Endothelial cell of umbilical vein (primary cell): Measurements from ENCODE around the gene KSR1. TPM values are rescaled to one million over a fixed set of nuclear protein-coding genes. Genes with fewer than 3 reads are reported as not detected.

Source experiments
- BruUV-seq: library from RNA; stranded (reverse); fragments of 400-500 nt; replicated peaks from 2 replicates; lab custom pipeline; 2021; lab: Mats Ljungman, UMichigan
- CTCF ChIA-PET: fragments of 300-600, 350-600 bp; sonication (Branson Sonifier 250); formaldehyde crosslinking; loops from one replicate; lab custom pipeline; 2021; ENCODE audit warnings: antibody characterized with exemption, inconsistent platforms; lab: Charles Lee
- POLR2A ChIA-PET: fragments of 300-600, 350-600 bp; sonication (Branson Sonifier 250); formaldehyde crosslinking; loops from one replicate; lab custom pipeline; 2021; ENCODE audit warnings: antibody characterized with exemption, inconsistent platforms; lab: Charles Lee
- DNase-seq: peaks from one replicate; pipeline ENCODE4 v3.0.0-alpha.2; 2011; ENCODE audit warnings: low read depth, low spot score
- FAIRE-seq: peaks from 2 replicates; lab custom pipeline; 2011; peaks lifted over from hg19 to GRCh38; lab: Jason Lieb, UNC
- H2AFZ ChIP-seq: 2 replicates; pipeline ENCODE4 v1.6.0; 2012; ENCODE audit warnings: low read depth, low read length, control low read depth, inconsistent platforms
- H3K27ac ChIP-seq: 2 replicates; pipeline ENCODE4 v1.5.1; 2011; ENCODE audit warnings: low read depth, mild to moderate bottlenecking, control low read depth, low read length, moderate library complexity; ENCODE audit not compliant: insufficient read depth
- H3K27me3 ChIP-seq, 2 experiments: 2 replicates each; pipeline versions ENCODE4 v1.6.0 to v1.6.1; 2011; ENCODE audit warnings: low read length in 2 of 2, mixed read lengths in 1 of 2; ENCODE audit not compliant: control insufficient read depth in 2 of 2, insufficient read depth in 2 of 2
- H3K36me3 ChIP-seq, 2 experiments: 2 replicates in 1 of 2; 3 replicates in 1 of 2; pipeline ENCODE4 v1.5.1; 2011; ENCODE audit warnings: low read length in 2 of 2, mild to moderate bottlenecking in 1 of 2, moderate library complexity in 1 of 2; ENCODE audit not compliant: control insufficient read depth in 2 of 2, insufficient read depth in 2 of 2; ENCODE audit errors: extremely low read depth in 1 of 2
- H3K4me1 ChIP-seq: 3 replicates; pipeline ENCODE4 v1.5.1; 2011; ENCODE audit warnings: mild to moderate bottlenecking, low read length; ENCODE audit not compliant: control insufficient read depth, insufficient read depth; ENCODE audit errors: extremely low read depth
- H3K4me2 ChIP-seq: 2 replicates; pipeline ENCODE4 v1.6.1; 2011; ENCODE audit warnings: low read length, control low read depth, mixed read lengths; ENCODE audit not compliant: insufficient read depth
- H3K4me3 ChIP-seq, 3 experiments: fragments of 200-600 bp in 1 of 3; sonication (generic), shearing (Covaris generic) in 1 of 3; replicated peaks in 1 of 3; 2 replicates each; pipeline ENCODE4 v1.5.1; 2011 to 2016; ENCODE audit warnings: control low read depth in 3 of 3, low read length in 3 of 3, mild to moderate bottlenecking in 2 of 3, inconsistent platforms in 1 of 3, low read depth in 1 of 3, moderate library complexity in 1 of 3; ENCODE audit not compliant: insufficient read depth in 1 of 3
- H3K79me2 ChIP-seq: 2 replicates; pipeline ENCODE4 v1.6.0; 2012; ENCODE audit warnings: low read length, inconsistent platforms; ENCODE audit not compliant: control insufficient read depth, insufficient read depth
- H3K9ac ChIP-seq: replicated peaks from 2 replicates; pipeline ENCODE3; 2011; ENCODE audit warnings: low read length, control low read depth; ENCODE audit not compliant: insufficient read depth; ENCODE audit errors: extremely low read depth
- H3K9me1 ChIP-seq: replicated peaks from 3 replicates; pipeline ENCODE4 v1.6.0; 2011; ENCODE audit warnings: mild to moderate bottlenecking, low read length; ENCODE audit not compliant: control insufficient read depth, insufficient read depth; ENCODE audit errors: extremely low read depth
- H3K9me3 ChIP-seq: replicated peaks from 2 replicates; pipeline ENCODE4 v1.5.1; 2012; ENCODE audit warnings: low read length, inconsistent platforms; ENCODE audit not compliant: control insufficient read depth, insufficient read depth
- H4K20me1 ChIP-seq: replicated peaks from 2 replicates; pipeline ENCODE3; 2011; ENCODE audit warnings: mild to moderate bottlenecking, low read length; ENCODE audit not compliant: control insufficient read depth, insufficient read depth; ENCODE audit errors: extremely low read depth
- CTCF ChIP-seq, 2 donors: IDR thresholded peaks; 1 replicate in 1 of 2; 2 replicates in 1 of 2; pipeline ENCODE4 v1.5.1; 2011; ENCODE audit warnings: low read length in 2 of 2, mild to moderate bottlenecking in 2 of 2, moderate library complexity in 2 of 2, control low read depth in 1 of 2, inconsistent platforms in 1 of 2, low read depth in 1 of 2; ENCODE audit not compliant: insufficient read depth in 1 of 2; ENCODE audit errors: extremely low read depth in 1 of 2
- EZH2 ChIP-seq: IDR thresholded peaks from 2 replicates; pipeline ENCODE4 v1.6.1; 2012; ENCODE audit warnings: borderline replicate concordance, low read depth, mild to moderate bottlenecking, moderate library complexity, low read length, inconsistent platforms; ENCODE audit not compliant: severe bottlenecking
- JUN ChIP-seq: IDR thresholded peaks from 2 replicates; pipeline ENCODE4 v1.6.1; 2011; ENCODE audit warnings: borderline replicate concordance, low read depth; ENCODE audit not compliant: insufficient read length, insufficient read depth
- MAX ChIP-seq: IDR thresholded peaks from 2 replicates; pipeline ENCODE4 v1.6.1; 2011; ENCODE audit not compliant: insufficient read depth, insufficient read length
- MYC ChIP-seq: IDR thresholded peaks from one replicate; pipeline ENCODE4 v1.6.1; 2011; ENCODE audit warnings: mild to moderate bottlenecking, low read depth, low read length
- POLR2AphosphoS5 ChIP-seq: IDR thresholded peaks from 2 replicates; pipeline ENCODE4 v1.6.1; 2012; ENCODE audit warnings: low read depth, mild to moderate bottlenecking, control low read depth, low read length, moderate library complexity; ENCODE audit not compliant: insufficient read depth
- dilution Hi-C: fragments of 300-500 bp; cut with MboI; formaldehyde crosslinking; loops from one replicate; pipeline ENCODE4 v1.15.0; 2019; ENCODE audit warnings: low sequenced_read_pairs; ENCODE audit not compliant: extremely low pct_ligation_motif_present
- intact Hi-C: fragments of 100-400 bp; cut with micrococcal nuclease; formaldehyde crosslinking; loops from one replicate; pipeline ENCODE4 v1.10.0; 2022
- polyA plus RNA-seq, 4 experiments: library from polyadenylated mRNA; depleted of rRNA in 3 of 4; stranded (reverse) in 3 of 4; unstranded in 1 of 4; fragments of >200 nt; gene quantifications; 2 replicates each; pipeline versions ENCODE4 v1.2.1 to v1.2.3, GENCODE V29; 2011 to 2012; ENCODE audit warnings: missing spikeins in 1 of 4
- total RNA-seq: library from RNA; stranded (reverse); gene quantifications from 2 replicates; pipeline ENCODE4 v1.2.3, GENCODE V29; 2021

Gene KSR1
- total and polyA plus RNA-seq, 2 donors (not counting 3 experiments of a cell fraction or from before 2014, with no cell fraction given): 35.4 to 80.2 TPM

- H3K79me2 ChIP-seq: peaks cover 9% of the 10 kb centered on the region
- no peak overlapping the region for H3K27ac ChIP-seq
Measured at GRCh38 chr17:27532269-27533263, 76.3 kb downstream of the KSR1 start.

More at GRCh38 chr17:27532269-27533263, 76.3 kb downstream of the KSR1 start:
- FAIRE-seq: no peak
- H3K9me1 ChIP-seq: no peaks in the 10 kb centered on the region
- ChIA-PET CTCF (interaction anchor here (1.2 to 1.6 kb wide), 2 partner anchors 65 to 77 kb away, joined by 5 read pairs; partner anchors contain the start of gene KSR1), POLR2A (interaction anchor here (1.5 kb wide), 1 partner anchor 27 kb away, joined by 5 read pairs; no protein-coding TSS in a partner anchor)
- no peak overlapping the region for H3K9ac ChIP-seq
- intact Hi-C loops (no loop called here), dilution Hi-C loops (no loop called here)
- no peaks in the 10 kb centered on the region for H3K36me3 ChIP-seq
- no peak overlapping the region for H3K4me3 ChIP-seq
- H3K9me3 ChIP-seq: no peaks in the 10 kb centered on the region
- H2AFZ ChIP-seq: no peak overlapping the region
- DNase-seq: no peak
- H3K4me1 ChIP-seq: peaks cover 28% of the 10 kb centered on the region
- no TSS peak for BruUV-seq
- TF ChIP-seq MAX (no peak), EZH2 (no peak), JUN (no peak), CTCF (IDR thresholded peaks at IDR 0.05; ENCODE audit: extremely low read depth in 1 of 2, insufficient read depth in 1 of 2, low read depth in 1 of 2, low read length in 2 of 2) (no peak), POLR2AphosphoS5 (no peak), MYC (no peak)
- no peaks in the 10 kb centered on the region for H3K27me3 ChIP-seq
- H3K4me2 ChIP-seq: no peak overlapping the region
- H4K20me1 ChIP-seq: peaks cover 2% of the 10 kb centered on the region
